Measurements from ENCODE around the gene FTO. TPM values are rescaled to one million over a fixed set of nuclear protein-coding genes. Genes with fewer than 3 reads are reported as not detected.

The FTO gene
- 218 and 222 TPM in 2 replicates for total RNA-seq

GRCh38 chr16:53703590-53704444, at the start of gene FTO, which contains the start of gene RPGRIP1L:
TSS of gene FTO (plus strand) at chr16:53704156.
TSS of gene RPGRIP1L (minus strand) at chr16:53703859. CDS start at chr16:53700723, 3,136 bp downstream.

Small RNA genes lying within 50 kb of the gene (small RNA-seq; reads per million reads assigned to genes)
- not detected for gene AC007347.2

Other genes starting within 250 kb of the FTO start
- gene AKTIP, start 200.9 kb upstream of the FTO start, total RNA-seq = 21.3 and 22.9 TPM in 2 replicates
- 19.9 and 27.0 TPM in 2 replicates for gene RPGRIP1L, start 297 bp upstream of the FTO start, total RNA-seq